GM19043 (cell line): ENCODE results near the gene CMSS1.

Experiments used
- ATAC-seq: cut with Tn5 transposase; IDR thresholded peaks from one replicate; pipeline ENCODE4 v1.9.1; 2021; ENCODE audit warnings: low read depth; ENCODE audit not compliant: unreplicated experiment

Gene CMSS1

DNA sequence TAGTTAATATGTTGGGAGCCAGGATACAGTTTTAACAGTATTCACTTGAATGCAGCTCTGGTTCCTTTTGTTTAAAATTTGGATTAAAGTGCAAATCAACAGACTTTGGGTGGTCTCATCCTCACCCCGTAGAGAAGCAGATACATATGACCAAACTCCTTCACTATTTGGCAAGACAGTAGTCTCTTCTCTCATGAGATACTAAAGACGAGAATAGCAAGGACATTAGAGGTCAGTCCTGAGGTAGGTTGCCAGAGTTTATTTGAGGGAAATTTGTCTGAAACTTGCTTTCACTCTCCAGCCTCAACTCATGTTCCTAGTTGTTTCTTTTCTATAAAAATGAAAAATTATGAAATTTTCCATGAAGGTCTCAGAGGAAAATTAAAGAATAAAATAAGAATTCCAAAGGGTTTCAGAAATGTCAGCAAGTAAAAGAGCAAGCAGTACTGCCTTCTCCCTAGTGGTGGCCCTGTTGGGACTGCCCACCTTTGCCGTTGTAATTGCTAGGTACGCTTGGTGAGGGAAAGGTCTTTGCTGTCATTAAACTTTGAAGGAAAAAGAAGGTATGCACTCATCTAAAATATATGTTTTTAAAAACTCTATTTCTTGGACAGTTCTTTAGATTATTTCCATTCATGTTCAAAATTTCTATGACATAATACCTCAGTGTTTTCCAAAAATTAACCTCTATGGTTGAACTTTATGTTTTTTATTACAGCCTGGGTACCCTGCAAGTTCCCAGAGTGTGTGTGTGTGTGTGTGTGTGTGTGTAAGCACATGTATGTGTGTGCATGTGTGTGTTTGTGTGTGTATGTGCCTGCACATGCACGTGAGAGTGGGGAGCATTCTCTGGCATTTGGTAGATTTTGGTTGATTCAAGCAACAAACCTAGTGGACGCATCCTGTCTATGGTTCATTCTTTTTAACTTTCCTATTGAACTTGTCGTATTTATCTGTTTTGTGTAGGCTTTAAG lies 111.4 kb downstream of the CMSS1 start:
- ATAC-seq = no peak

DNA sequence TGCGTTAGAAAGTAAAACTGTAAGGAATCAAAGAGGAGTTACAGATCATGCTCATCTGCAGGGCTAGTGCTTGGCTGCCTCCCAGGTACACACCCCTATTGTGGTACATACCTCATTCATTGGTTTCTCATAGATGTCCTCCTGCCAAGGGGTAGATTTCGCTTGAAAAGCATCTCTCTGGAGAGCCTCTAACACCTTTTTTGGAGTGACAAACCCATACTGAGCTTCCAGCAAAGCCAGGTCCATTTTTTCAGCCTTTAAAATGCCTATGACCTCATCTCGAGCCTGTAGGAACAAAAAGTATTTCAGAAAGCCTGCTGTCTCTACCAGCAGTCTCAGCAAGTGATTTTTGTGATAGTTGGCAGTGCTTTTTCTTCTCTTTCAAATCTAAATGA lies 112.1 kb downstream of the CMSS1 start:
- no peak for ATAC-seq

DNA sequence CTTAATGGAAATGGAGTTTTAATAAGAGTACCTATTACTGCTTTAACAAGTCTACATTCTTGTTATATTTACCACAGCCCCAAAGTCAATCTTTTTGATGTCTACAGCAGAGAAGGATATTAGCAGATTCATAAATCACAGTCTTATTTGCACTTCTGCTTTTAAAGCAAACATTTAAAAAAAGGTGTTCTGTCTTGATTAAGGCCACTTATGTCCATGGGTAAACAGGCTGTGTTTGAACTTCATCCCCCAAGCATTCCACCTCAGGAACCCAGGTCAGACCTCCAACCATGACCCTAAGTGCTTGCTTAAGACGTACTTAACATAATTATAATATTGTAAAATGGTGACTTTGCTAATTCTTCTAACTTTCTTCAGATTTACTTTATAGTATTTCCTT lies 113.4 kb downstream of the CMSS1 start:
- ATAC-seq = no peak

DNA sequence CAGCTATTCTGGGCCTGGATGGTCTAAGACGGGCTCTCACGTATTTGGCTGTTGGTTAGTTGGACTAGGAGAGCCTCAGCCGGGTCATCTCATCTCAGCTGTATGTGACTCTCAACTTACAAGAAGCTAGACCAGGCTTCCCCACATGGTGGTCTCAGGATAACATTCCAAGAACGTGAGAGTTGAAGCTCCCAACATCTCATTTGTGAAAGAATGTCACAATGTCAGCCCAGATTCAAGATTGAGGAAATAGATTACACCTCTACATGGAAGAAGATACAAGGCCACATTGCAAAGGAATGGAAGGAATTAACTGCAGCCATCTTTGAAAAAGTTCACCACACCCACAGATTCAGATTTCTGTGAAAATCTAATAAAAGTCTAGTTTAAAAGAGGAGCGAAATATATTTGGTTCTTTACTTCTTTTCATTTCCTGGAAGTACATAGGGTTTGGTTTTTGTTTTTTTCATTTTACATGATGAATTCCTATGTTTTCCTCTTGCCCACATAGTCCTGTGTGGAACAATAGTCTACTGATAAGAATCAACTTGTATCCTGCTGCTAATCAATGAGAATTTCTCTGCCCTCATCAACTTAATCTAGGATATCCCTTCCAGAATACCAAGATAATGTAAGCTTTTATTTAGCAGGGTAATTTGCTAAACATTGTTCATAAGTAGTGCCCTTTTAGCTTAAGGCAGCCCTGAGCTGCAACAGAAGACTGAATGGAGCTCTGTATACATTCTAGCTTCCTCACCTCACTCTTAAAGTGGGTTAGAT lies 116.5 kb downstream of the CMSS1 start:
- ATAC-seq = no peak

DNA sequence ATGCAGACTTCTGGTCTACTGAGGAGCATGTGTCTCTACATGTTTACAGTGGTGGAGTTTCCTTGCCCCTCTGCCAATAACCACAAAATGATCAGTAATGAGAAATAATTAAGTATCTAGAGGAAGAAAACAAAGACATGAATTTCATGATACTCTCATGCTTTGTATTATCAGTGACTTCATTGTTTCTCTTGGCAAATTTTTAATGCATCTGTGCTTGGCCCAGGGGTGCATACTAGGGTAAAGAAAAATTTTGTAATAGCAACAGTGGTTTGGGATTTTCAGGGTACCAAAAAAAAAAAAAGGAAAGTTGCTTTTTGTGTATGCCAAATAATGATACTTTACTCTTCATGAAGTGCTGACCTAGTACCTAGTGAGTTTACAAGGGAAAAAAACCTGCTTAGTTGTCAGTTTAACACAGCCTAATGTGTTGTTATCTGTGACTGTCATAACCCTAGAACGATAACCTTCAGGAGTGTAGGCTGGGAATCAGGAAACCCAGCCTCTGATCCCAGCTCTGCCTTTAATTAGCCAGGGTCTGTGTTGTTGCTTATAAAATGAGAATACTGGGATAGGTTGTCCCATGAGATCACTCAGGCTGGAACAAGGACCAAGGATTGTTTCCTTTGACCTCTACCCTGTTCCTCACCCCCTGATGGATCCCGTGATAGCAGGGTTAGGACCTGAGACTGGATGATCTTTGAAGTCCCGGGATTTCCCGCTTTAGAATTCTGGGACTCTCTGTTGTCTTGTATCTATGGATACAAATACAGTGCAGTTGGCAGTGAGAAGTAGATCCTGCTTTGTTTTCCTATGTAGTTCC lies 117.5 kb downstream of the CMSS1 start:
- no peak for ATAC-seq

DNA sequence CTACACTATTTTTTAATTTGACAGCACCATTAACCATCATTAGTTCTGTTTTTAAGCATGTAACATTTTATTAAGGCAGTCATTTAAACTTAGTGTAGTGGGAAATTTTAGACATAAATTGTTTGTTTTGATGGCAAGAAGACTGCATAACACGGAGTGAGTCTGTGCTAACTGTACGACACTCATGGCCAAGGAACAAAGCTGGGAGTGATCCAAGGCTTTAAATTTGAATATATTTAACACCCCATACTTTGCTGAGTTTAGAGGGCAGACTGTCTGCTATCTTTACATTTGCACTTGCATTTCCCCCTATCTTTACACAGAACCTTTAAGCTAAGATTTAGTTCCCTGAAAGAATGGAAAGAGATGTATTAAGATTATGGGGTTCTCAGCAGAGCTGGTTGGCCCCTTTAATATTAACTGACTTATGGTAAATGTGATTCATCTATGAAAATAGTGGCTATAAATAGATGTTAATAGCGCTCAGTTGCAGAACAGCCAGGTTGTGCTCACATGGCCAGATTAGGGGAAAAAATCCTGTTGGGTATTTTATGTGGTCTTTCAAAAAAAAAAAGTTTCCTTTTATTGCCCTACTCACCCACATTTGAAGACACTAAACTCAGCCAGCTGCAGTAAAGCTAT lies 120.7 kb downstream of the CMSS1 start:
- ATAC-seq = no peak

DNA sequence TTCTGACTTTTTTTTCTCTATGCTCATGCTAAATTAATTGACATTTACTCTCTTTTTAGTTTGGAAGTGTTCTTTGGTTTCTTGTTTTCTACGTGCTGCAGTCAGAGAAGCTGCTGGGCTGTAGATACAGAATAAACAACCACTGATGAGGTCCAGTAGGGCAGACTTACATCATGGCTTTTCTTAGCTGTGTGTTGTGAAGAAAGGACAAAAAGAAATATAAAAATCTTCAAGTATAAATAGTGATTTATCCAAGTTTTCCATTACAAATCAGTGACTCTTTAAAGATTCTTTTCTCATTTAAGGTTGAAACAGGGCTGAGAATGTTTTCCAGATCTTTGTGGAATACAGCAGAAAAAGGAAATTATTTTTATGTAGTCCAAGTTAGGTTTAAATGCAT lies 122.2 kb downstream of the CMSS1 start:
- no peak for ATAC-seq

DNA sequence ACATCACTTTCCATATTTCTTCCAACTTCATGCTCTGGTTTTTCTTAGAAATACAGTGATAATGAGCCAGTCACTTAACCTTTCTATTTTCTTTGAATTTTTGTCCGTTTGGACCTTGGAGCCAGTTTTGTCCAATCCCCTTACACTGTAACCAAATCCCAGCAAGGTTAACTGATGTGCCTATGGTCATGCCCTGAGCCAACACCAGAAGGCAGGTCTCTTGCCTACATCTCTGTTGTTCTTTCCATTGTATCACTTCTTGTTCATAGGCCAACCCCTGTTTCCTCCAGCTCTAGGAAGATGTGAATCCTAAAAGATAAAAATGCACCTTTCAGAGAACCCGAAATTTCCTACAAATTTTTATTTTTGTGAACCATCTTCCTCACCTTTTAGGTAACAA lies 122.7 kb downstream of the CMSS1 start:
- no peak for ATAC-seq

DNA sequence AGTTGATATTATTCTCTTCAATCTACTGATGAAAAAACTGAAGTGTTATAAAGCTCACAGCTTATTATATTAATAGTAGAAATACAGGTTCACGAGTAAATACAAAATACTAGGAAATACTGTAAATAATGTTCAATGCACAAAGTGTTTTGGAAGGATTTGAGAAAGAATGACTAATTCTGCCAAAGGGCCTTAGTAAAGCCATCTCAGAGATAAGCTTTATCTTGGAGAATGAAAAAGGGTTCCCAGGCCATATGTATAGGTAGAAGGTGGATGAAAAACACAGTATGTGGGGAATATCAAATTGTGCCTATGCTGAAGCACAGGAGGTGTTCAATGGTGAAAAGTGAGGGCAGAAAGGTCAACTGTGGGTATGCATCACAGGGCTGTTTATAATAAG lies 123.5 kb downstream of the CMSS1 start:
- no peak for ATAC-seq

DNA sequence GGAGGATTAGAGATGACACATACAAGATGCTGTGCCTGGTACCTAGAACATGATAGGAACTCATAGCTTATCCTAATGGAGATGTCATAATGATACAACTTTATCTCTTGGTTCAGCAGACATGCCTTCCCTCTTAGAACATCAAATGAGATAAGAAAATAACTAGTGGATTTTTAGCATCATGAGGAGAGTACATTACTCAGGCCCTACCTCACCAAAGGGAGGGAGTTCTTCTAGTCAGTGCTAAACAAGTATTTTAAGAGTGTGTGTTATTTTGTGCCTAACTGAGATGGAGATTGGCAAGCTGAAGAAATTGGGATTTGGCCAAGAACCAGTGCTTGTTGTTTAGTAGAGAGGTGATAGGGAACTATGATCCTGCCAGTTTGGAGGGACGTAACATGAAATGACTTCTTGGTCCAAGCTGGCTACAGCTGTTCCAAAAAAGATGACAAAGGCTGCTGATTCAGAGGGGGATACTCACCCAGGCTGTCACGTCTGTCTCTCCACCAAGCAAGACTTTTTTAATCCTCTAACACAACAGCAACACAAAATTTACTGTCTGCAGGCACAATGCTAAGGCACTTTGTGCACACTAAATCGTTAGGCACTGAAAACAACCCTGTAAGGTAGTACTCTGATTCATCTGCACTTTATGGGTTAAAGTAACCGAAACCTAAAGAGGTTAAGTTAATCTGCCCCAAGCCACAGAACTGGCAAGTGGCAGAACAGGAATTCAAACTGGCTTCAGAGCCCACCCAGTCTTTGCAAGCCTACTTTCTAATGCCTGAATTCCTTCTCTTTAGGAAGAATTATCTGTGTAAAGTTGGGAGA lies 126.5 kb downstream of the CMSS1 start:
- no peak for ATAC-seq

DNA sequence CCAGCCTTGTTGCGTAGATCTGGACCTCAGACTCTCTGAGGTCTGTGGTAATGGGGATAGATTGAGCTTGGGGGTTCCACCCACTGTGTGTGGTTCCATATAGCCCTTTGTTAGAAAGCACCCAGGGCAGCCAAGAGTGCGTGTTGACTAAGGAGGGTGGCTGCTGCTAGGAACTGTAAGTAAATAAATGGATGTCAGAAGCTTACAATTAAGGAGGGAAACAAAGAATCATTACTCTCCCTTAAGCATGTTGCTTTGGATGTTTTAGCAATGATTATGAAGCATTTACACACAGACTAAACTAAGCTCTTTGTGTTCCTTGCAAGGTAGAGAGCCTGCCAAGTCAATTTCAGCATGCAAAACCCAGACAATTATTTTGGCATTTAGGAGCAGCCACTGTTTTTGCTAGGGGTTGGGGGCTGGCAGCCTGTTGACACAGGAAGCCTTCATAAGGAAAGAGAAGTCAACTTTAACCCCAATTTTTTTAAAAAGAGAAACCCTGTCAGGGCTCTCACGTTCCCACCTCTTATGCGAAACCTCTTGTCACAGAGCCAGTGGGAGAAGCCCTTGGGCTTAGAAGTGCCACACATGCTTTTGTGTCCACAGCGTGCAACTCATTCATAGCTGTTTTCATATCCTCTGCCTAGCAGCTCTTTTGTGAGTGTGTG lies 127.8 kb downstream of the CMSS1 start:
- ATAC-seq = no peak

DNA sequence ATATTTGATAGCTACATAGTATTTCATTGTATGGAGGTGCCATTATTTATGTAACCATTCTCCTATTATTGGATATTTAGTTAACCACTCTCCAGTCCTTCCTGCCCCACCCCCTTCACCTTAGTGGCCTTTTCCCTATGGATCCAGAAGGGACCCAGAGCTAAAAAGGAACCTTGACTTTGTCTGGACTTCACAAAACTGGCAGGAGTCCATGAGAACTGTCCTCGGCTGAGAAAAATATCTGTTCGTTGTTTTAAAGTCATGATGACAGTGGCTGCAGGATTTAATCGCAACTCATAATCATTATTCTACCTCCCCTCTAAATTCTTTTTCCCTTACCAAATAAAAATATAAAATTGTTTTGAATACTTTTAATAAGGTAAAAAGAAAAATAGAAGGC lies 129.7 kb downstream of the CMSS1 start:
- ATAC-seq = no peak

DNA sequence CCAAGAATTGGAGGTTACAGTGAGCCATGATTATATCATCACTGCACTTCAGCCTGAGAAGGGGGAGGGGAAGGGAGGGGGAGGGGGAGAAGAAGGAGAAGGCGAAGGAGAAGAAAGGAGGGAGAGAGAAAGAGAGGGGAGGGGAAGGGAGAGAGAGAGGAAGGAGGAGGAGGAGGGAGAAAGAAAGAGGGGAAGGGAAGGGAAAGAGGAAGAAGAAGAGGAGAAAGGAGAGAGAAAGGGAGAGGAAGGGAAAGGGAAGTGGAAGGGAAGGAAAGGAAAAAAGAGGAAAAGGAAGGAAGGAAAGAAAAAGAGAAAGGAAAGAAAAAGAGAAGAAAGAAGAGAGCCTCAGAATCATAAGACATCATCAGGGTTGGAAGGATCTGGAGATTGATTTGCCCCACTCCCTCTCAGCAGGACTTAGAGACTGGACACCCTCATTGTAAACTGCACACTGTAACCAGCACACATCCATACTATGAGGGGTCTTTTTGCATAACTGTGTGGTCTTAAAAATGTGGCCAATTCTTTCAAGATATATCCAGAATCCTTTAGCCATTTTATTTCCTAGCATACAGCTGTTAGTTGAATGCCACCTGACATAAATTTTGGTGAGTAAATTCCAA lies 130.9 kb downstream of the CMSS1 start:
- ATAC-seq = no peak

DNA sequence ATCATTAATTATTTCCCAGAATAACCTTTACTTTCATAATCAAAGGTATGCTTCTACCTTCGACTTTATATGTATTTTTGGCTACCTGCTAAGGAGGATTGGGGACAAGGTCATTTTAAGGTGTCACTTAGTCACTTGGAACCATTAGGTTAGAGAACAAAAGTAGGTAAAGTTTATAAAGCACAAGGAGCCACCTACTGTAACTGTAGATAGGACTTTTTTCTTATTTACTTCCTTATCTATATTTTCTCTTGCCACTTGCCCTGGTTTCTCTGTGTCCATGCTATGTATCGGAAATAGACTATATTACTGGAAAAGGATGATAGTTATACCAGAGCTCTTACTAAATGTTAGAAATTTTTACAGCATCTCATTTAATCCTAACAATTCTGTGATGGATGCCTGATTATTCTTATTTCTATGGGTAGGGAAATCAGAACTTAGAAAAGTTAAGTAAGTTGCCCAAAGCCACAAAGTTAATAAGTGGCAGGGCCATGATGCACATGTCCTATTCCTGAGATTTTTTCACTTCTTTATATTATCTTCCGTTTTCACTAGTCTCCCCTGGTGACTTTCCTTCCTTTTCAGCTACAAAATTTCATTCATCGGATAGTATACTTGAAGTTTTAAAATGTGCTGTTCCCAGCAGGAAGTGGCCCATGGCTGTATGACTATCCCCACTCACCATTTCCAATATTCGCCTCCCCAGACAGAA lies 132.5 kb downstream of the CMSS1 start:
- no peak for ATAC-seq

DNA sequence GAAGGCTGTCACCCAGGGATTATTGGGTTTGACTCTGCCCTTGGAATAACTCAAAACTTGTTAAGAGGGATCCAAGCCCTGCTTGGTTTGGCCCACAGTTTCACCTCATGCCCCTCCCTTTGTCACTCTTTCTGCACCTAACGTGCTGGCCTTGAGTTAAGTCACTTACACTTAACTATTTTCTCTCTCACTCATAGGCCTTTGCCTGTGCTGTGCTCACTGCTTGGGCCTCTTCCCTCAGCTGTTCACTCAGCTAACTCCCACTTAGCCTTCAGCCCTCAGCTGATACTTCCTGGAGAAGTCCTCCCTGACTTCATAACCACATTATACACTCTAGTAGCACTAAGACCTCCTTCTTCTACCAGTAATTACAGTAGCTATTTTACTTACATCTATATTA lies 133.3 kb downstream of the CMSS1 start:
- no peak for ATAC-seq

DNA sequence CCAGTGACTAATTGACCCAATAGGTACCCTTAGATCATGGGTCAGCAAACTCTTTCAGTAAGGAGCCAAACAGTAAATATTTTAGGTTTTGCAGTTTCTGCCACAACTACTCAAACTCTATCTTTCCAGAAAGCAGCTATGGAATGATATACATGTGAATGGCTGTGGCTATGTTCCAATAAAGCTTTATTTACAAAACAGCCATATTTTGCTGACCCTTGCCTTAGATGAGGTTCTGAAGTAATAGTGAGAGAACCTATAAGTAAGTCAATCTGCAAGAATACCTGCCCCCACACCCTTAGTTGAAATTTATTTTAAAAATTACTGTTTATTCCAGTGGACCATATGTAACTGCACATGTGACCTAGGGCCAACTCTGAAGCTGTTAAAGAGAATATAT lies 134.0 kb downstream of the CMSS1 start:
- no peak for ATAC-seq

DNA sequence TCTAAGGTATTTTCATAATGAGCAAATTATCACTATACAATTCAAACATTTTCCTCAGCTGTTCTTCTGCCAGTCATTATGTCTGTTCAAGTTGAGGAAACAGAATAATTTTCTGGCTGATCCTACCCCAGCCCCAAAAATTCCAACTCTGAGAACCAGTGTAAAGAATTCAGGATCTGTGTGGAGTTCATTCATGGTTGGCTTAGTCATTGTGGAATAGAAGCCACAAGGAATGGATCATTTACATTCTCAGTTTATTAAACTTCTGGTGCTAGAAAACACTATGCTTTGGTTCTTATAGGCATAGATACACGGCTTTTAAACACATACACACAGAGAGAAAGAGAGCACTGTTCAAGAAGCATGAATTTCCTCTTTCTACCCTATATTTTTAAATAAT lies 134.6 kb downstream of the CMSS1 start:
- no peak for ATAC-seq

DNA sequence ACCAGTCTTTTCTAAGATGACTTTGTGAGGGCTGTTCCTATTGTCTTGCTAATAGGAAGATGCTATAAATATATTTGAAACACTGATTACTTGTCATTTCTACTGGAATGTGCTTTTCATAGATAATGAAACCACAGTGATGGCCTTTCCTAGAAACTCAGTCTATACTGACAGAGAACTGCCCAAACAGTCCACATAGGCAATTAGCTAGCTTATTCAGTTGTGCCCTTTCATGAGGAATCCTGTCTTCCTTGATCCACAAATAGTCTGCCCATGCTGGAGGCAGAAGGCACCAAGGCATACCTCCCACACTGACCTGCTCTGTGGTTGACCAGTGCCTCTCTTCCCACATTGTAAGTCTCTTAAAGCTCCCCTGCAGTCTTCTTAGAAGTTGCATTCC lies 135.9 kb downstream of the CMSS1 start:
- ATAC-seq = no peak
